ENCODE results near the gene SLC16A13. TPM values are rescaled to one million over a fixed set of nuclear protein-coding genes. Genes with fewer than 3 reads are reported as not detected.

The SLC16A13 gene
- total and polyA plus RNA-seq, 2 of the 8 experiments (the other 6 are each of a cell fraction or from before 2014, with no cell fraction given) = 5.4 to 5.8 TPM

DNA sequence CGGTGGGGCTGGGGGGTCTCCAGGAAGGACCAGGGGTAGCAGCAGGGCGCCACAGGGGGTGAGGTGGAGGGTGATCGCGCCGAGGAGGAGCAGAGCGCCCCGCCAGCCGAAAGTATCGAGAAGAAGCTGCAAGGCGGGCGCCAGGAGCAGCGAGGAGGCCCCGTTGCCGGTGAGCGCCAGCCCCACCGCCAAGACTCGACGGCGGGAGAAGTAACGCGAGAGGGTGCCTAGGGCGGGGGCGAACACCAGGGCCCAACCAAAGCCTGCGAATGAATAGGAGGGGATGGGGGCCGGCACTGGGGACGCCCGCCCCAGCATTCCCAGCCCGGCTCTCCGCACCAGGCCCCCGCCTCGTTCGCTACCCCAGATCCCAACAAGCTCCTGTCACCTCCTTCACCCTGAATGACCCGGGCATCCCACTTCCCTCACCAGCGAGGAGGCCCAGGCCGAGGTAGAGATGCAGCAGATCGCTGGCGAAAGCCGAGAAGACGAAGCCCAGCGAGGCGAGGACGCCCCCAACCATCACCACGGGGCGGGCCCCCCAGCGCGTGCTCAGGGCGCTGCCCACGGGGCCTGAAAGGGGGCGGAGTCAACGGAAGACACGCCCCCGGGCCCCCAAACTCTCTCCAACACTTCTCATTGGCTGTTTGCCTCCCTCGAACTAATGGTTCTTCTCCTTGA is 6.8 kb downstream of the SLC16A13 start:
- no peak overlapping the region for H3K23ac ChIP-seq (ENCODE audit: insufficient read length)
- H3K27ac ChIP-seq (ENCODE audit: low read depth, low read length) = no peak overlapping the region
- peaks cover 0 to 18% (median 17%) of the 10 kb centered on the region in 4 experiments; a peak in 6 of 7 replicates for H3K4me1 ChIP-seq (replicated peaks in 1 of 4; ENCODE audit: control insufficient read depth in 3 of 4, insufficient read depth in 4 of 4, low read length in 3 of 4)
- H2BK15ac ChIP-seq (ENCODE audit: low read length) = no peak overlapping the region
- no peak overlapping the region for H2BK12ac ChIP-seq (ENCODE audit: low read depth, low read length)
- H2AFZ ChIP-seq (ENCODE audit: low read length) = no peak overlapping the region; the same call in 1 of the 2 replicates
- no peak overlapping the region for H3K14ac ChIP-seq (ENCODE audit: insufficient read length)
- H2BK5ac ChIP-seq (ENCODE audit: low read depth, low read length) = no peak overlapping the region
- no peak overlapping the region for H4K5ac ChIP-seq (ENCODE audit: insufficient read length, low read depth, low read length)
- no peaks in the 10 kb centered on the region for H3K79me2 ChIP-seq (ENCODE audit: control insufficient read depth in 1 of 2, insufficient read depth in 2 of 2, low read length in 2 of 2)
- H4K8ac ChIP-seq (ENCODE audit: extremely low read depth, insufficient read depth, low read length) = peak overlapping the region; percentile 87
- H3K9ac ChIP-seq (replicated peaks in 1 of 4; ENCODE audit: extremely low read depth in 1 of 4, low read depth in 3 of 4, low read length in 3 of 4) = no peak overlapping the region
- no peak overlapping the region for H3K4ac ChIP-seq (replicated peaks; ENCODE audit: insufficient read length, low read depth, low read length)
- H3K4me2 ChIP-seq (ENCODE audit: insufficient read depth in 1 of 2, low read depth in 2 of 2, low read length in 2 of 2) = peak overlapping the region; percentile 93 to 94
- peak overlapping the region; percentile 24; the same call in 1 of the 2 replicates for H2AK5ac ChIP-seq (ENCODE audit: low read depth, low read length)
- no peak overlapping the region for H3K56ac ChIP-seq (replicated peaks; ENCODE audit: insufficient read length, low read depth, low read length)
- peaks cover 3 to 33% (median 32%) of the 10 kb centered on the region in 4 experiments for H3K27me3 ChIP-seq (replicated peaks in 1 of 4; ENCODE audit: control insufficient read depth in 3 of 4, extremely low read depth in 1 of 4, insufficient read depth in 3 of 4, low read length in 3 of 4)
- H2BK120ac ChIP-seq (replicated peaks; ENCODE audit: low read depth, low read length) = no peak overlapping the region
- WGBS, 2 experiments (ENCODE audit: extremely low coverage in 1 of 2, insufficient coverage in 1 of 2, insufficient read length in 1 of 2, insufficient replicate concordance in 2 of 2, low coverage in 1 of 2, low lambda C conversion rate in 2 of 2, missing lambda C conversion rate in 1 of 2) = 3% methylated on average over 33 of the region's 53 CpGs; no CpG with 5 or more reads in 1 of the 2 experiments
- H2BK20ac ChIP-seq (ENCODE audit: low read length) = no peak overlapping the region
- peak overlapping the region; percentile 48 for H3K18ac ChIP-seq (ENCODE audit: extremely low read depth, low read length)
- H3K23me2 ChIP-seq (ENCODE audit: low read depth, low read length) = peaks cover 32% of the 10 kb centered on the region; the same call in 1 of the 2 replicates
- H3K4me3 ChIP-seq (ENCODE audit: extremely low read depth in 1 of 4, insufficient read depth in 2 of 4, low read depth in 3 of 4, low read length in 4 of 4) = peak overlapping the region; percentile 37 to 66 (median 47)
- no peaks in the 10 kb centered on the region for H3K36me3 ChIP-seq (ENCODE audit: control insufficient read depth in 2 of 4, insufficient read depth in 4 of 4, low read length in 3 of 4)
- ChIA-PET POLR2A (ENCODE audit: partially characterized antibody) (interaction anchor here (1.2 to 1.5 kb wide), 6 partner anchors 17 to 135 kb away, joined by 3 to 6 read pairs (median 4); no protein-coding TSS in a partner anchor), CTCF (ENCODE audit: partially characterized antibody) (interaction anchor here (1.0 to 7.1 kb wide), 6 partner anchors 21 to 121 kb away, joined by 3 to 60 read pairs (median 4); no protein-coding TSS in a partner anchor)
- H4K91ac ChIP-seq (replicated peaks; ENCODE audit: insufficient read length, low read length) = no peak overlapping the region
- no peak for TF ChIP-seq YY1 (IDR thresholded peaks at IDR 0.05; ENCODE audit: low read depth, low read length)
- TF ChIP-seq ZNF274 (IDR thresholded peaks at IDR 0.05; ENCODE audit: borderline replicate concordance, extremely low read depth, low read length) = no peak
- TF ChIP-seq GTF2F1 (IDR thresholded peaks at IDR 0.05; ENCODE audit: borderline replicate concordance, low read depth, low read length) = no peak
- 0 out of 3 replicates have a peak, but pooled peaks of 1 of the 2 experiments have one; percentile 1 for TF ChIP-seq POLR2A (IDR thresholded peaks at IDR 0.05; ENCODE audit: control extremely low read depth in 1 of 2, low read depth in 2 of 2, low read length in 2 of 2)
- TF ChIP-seq HDAC2 (IDR thresholded peaks at IDR 0.05; ENCODE audit: borderline replicate concordance in 1 of 2, low read depth in 2 of 2, low read length in 2 of 2) = peak in 1 of 2 experiments; percentile 24; a peak in 1 of 4 replicates
- peak; percentile 68; the same call in 1 of the 2 replicates for TF ChIP-seq SP1 (IDR thresholded peaks at IDR 0.05; ENCODE audit: low read depth, low read length)
- TF ChIP-seq CHD2 (IDR thresholded peaks at IDR 0.05; ENCODE audit: low read length) = 0 out of 2 replicates have a peak, but pooled peaks have one; percentile 35
- 0 out of 2 replicates have a peak, but pooled peaks have one; percentile 83 for TF ChIP-seq RBBP5 (IDR thresholded peaks at IDR 0.05; ENCODE audit: borderline replicate concordance, low read depth, low read length)
- FAIRE-seq = no peak
- no peaks in the 10 kb centered on the region for H3K79me1 ChIP-seq (ENCODE audit: low read depth, low read length)
- peaks cover 0 to 9% of the 10 kb centered on the region in 2 experiments for H4K20me1 ChIP-seq (replicated peaks in 1 of 2; ENCODE audit: control insufficient read depth in 1 of 2, insufficient read depth in 2 of 2, low read length in 2 of 2)
- no peaks in the 10 kb centered on the region for H3K9me3 ChIP-seq (ENCODE audit: insufficient read depth in 2 of 2, low read depth in 1 of 2, low read length in 1 of 2)
- DNase-seq (ENCODE audit: low read depth in 1 of 2, low spot score in 2 of 2) = peak in 1 of 2 experiments; percentile 75

Data from H1 (cell line).